Kidney (tissue), 14 donors: ENCODE results near the gene ITPK1. TPM values are rescaled to one million over a fixed set of nuclear protein-coding genes. Genes with fewer than 3 reads are reported as not detected.

Source experiments
- DNase-seq, 5 donors: peaks; one replicate each; pipeline ENCODE4 v3.0.0-alpha.2; 2013 to 2020
- FAIRE-seq: peaks from 2 replicates; lab custom pipeline; 2012; peaks lifted over from hg19 to GRCh38; lab: Jason Lieb, UNC
- H3K27ac ChIP-seq, 2 donors: one replicate each; pipeline ENCODE4 v1.7.0; 2013; ENCODE audit warnings: low read depth in 2 of 2, low read length in 2 of 2, inconsistent platforms in 1 of 2
- H3K27me3 ChIP-seq: one replicate; pipeline ENCODE4 v1.7.1; 2013; ENCODE audit warnings: low read length, inconsistent platforms; ENCODE audit not compliant: control insufficient read depth, insufficient read depth
- H3K36me3 ChIP-seq, 3 donors: one replicate each; pipeline versions ENCODE4 v1.7.0 to v1.7.1; 2013; ENCODE audit warnings: low read length in 3 of 3, control low read depth in 1 of 3, inconsistent platforms in 1 of 3; ENCODE audit not compliant: insufficient read depth in 3 of 3, control insufficient read depth in 2 of 3
- H3K4me1 ChIP-seq, 3 donors: one replicate each; pipeline versions ENCODE4 v1.7.0 to v1.7.1; 2013; ENCODE audit warnings: low read length in 3 of 3, inconsistent platforms in 1 of 3, low read depth in 1 of 3; ENCODE audit not compliant: control insufficient read depth in 2 of 3, insufficient read depth in 2 of 3
- H3K4me3 ChIP-seq, 3 donors: one replicate each; pipeline versions ENCODE4 v1.7.0 to v1.8.1; 2013; ENCODE audit warnings: low read length in 3 of 3, control low read depth in 1 of 3, inconsistent platforms in 1 of 3
- H3K9ac ChIP-seq, 3 donors: one replicate each; pipeline versions ENCODE4 v1.7.0 to v1.7.1; 2013; ENCODE audit warnings: low read length in 3 of 3, control low read depth in 1 of 3, inconsistent platforms in 1 of 3
- H3K9me3 ChIP-seq, 3 donors: one replicate each; pipeline versions ENCODE4 v1.7.0 to v1.7.1; 2013; ENCODE audit warnings: low read length in 3 of 3, control low read depth in 1 of 3, inconsistent platforms in 1 of 3; ENCODE audit not compliant: control insufficient read depth in 2 of 3, insufficient read depth in 1 of 3
- CTCF ChIP-seq: IDR thresholded peaks from 3 replicates; pipeline ENCODE4 v1.5.1; 2012; ENCODE audit warnings: mild to moderate bottlenecking, moderate library complexity, borderline replicate concordance; ENCODE audit not compliant: insufficient read depth; ENCODE audit errors: extremely low read depth
- intact Hi-C: fragments of 100-400 bp; cut with DNase I; formaldehyde crosslinking; loops from one replicate; pipeline ENCODE4 v1.11.1; 2022
- polyA plus RNA-seq: library from polyadenylated mRNA; stranded (reverse); fragments of 350-450 nt; fragmentation: Illumina TruSeq; extraction: RNeasy Lipid Tissue Mini Kit (QIAGEN cat#74804); gene quantifications from one replicate; pipeline ENCODE4 v1.2.3, GENCODE V29; 2014; ENCODE audit warnings: low read depth, low replicate concordance; ENCODE audit not compliant: insufficient read depth
- total RNA-seq: library from RNA; stranded (reverse); fragmentation: NEBNext Ultra II Directional; extraction: Animal tissue kit (Norgen Biotek cat#: 25700); gene quantifications from one replicate; pipeline ENCODE4 v1.2.1, GENCODE V29; 2021
- donor health status: control.
- donor health status: control.
- donor health status: control.
- donor health status: control.
- donor health status: control.
- donor health status: DM: yes; HTN: yes; CAD: no.
- donor health status: Normal renal cell carcinoma (clear cell type).

The ITPK1 gene
- total and polyA plus RNA-seq, 2 donors from 2014 or later, result 43.6 to 92.0 TPM

- FAIRE-seq (no peak), DNase-seq (peak; percentile 81 to 91 (median 88))
- H3K27ac ChIP-seq, result no peak within 1 kb of the TSS
- H3K9me3 ChIP-seq, result no peaks in the 10 kb centered on the region
- no peaks in the 10 kb centered on the region for H3K27me3 ChIP-seq
- H3K4me1 ChIP-seq, result no peaks in the 10 kb centered on the region
- TF ChIP-seq CTCF, result no peak
- H3K9ac ChIP-seq, result no peak within 1 kb of the TSS
- no peaks in the 10 kb centered on the region for H3K36me3 ChIP-seq
- intact Hi-C loops, result no loop called here
- no peak within 1 kb of the TSS for H3K4me3 ChIP-seq
These were observed 192.6 kb downstream of the ITPK1 start, which contains the start of gene CHGA for GRCh38 chr14:92922883-92923743. CHGA (plus strand) TSS chr14:92923150; CDS start chr14:92923360, 210 bp downstream.

DNA sequence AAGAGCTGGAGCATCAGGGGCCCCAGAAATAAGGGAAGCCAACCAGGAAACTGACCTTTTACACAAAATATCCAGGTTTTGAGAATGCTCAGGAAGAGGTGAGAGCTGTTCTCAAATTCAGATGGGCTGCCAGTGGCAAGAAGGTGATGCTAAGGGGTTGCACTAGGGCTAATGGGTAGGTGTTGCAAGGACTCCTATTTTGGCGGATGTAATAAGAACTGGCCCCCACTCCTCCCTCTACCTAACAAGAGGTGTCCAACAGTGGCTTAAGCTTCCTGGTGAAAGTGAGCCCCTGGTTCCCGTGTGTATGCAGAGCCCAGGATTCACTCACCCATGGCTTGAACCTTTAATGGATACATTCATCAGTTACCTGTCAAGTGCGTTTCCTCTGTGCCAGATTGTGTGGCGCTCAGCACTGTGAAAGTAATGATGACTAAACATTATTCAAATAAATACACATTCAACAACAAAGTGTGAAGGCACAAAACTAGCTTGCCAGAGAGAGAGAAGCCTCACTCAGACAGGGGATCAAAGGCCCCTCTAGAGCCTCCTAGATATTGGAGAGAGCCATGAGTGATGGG lies 193.5 kb downstream of the ITPK1 start:
- Histone ChIP-seq H3K27ac (no peak overlapping the region), H3K4me3 (no peak overlapping the region), H3K9me3 (no peaks in the 10 kb centered on the region), H3K27me3 (no peaks in the 10 kb centered on the region), H3K36me3 (no peaks in the 10 kb centered on the region), H3K9ac (no peak overlapping the region), H3K4me1 (no peaks in the 10 kb centered on the region)
- no peak for FAIRE-seq
- DNase-seq, result peak in 1 of 5 donors; percentile 36
- intact Hi-C loops, result no loop called here
- TF ChIP-seq CTCF, result no peak

DNA sequence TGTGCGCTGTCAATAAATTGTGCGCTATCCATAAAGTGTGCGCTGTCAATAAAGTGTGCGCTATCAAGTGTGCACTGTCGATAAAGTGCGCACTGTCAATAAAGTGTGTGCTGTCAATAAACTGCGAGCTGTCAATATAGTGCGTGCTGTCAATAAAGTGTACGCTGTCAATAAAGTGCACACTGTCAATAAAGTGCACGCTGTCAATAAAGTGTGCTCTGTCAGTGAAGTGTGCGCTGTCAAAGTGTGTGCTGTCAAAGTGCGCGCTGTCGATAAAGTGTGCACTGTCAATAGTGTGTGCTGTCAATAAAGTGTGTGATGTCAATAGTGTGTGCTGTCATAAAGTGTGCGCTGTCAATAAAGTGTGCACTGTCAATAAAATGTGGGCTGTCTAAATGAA lies 195.7 kb downstream of the ITPK1 start:
- no peak for TF ChIP-seq CTCF
- Histone ChIP-seq H3K27me3 (no peaks in the 10 kb centered on the region), H3K4me3 (no peak overlapping the region), H3K36me3 (no peaks in the 10 kb centered on the region), H3K4me1 (no peaks in the 10 kb centered on the region), H3K27ac (no peak overlapping the region), H3K9ac (no peak overlapping the region), H3K9me3 (no peaks in the 10 kb centered on the region)
- intact Hi-C loops, result no loop called here
- FAIRE-seq (no peak), DNase-seq (no peak)
